SK-N-SH (cell line): ENCODE results near the gene PGD. TPM values are rescaled to one million over a fixed set of nuclear protein-coding genes. Genes with fewer than 3 reads are reported as not detected.
"Not testable (repeated sequence)": the region's sequence is repeated elsewhere in the genome, so short reads cannot be mapped to it uniquely, and the experiment has no call there.

ENCODE experiments used
- CTCF ChIA-PET: fragments of 300-600, 350-600 bp; formaldehyde crosslinking; extraction: SDS; loops from one replicate; lab custom pipeline; 2021; lab: Yijun Ruan, JAX
- POLR2A ChIA-PET: fragments of 350-600 bp; sonication (Branson Sonifier 250); formaldehyde crosslinking; extraction: SDS; loops from one replicate; lab custom pipeline; 2020; ENCODE audit warnings: antibody characterized with exemption, inconsistent platforms; lab: Yijun Ruan, JAX
- DNase-seq: peaks from one replicate; pipeline ENCODE4 v3.0.0; 2012
- H2AFZ ChIP-seq: fragments of 200-600 bp; sonication (generic); 2 replicates; pipeline ENCODE4 v1.8.1; 2016; ENCODE audit warnings: antibody characterized with exemption, mild to moderate bottlenecking, low read depth
- H3F3A ChIP-seq: fragments of 200-600 bp; sonication (generic); replicated peaks from 2 replicates; pipeline ENCODE3; 2016; ENCODE audit warnings: antibody characterized with exemption, mild to moderate bottlenecking; ENCODE audit not compliant: insufficient read depth
- H3K27ac ChIP-seq, 2 experiments: fragments of 200-500 bp in 1 of 2; fragments of 200-600 bp in 1 of 2; sonication (Bioruptor generic) in 1 of 2; sonication (generic), shearing (Covaris generic) in 1 of 2; 2 replicates each; pipeline versions ENCODE4 v1.5.1 to v1.6.1; 2014 to 2016; ENCODE audit warnings: low read depth in 2 of 2, inconsistent platforms in 1 of 2, low read length in 1 of 2, mild to moderate bottlenecking in 1 of 2, mixed read lengths in 1 of 2
- H3K27me3 ChIP-seq: fragments of 200-600 bp; sonication (generic), shearing (Covaris generic); 2 replicates; pipeline ENCODE4 v1.6.1; 2016; ENCODE audit warnings: mixed run types; ENCODE audit not compliant: insufficient read depth
- H3K36me3 ChIP-seq, 2 experiments: fragments of 200-500 bp in 1 of 2; fragments of 200-600 bp in 1 of 2; sonication (Bioruptor generic) in 1 of 2; sonication (generic) in 1 of 2; replicated peaks in 1 of 2; 2 replicates each; pipeline versions ENCODE3 to v1.5.1; 2014 to 2016; ENCODE audit warnings: low read length in 1 of 2, mild to moderate bottlenecking in 1 of 2; ENCODE audit not compliant: insufficient read depth in 2 of 2, control insufficient read depth in 1 of 2
- H3K4me1 ChIP-seq, 2 experiments: fragments of 200-500 bp in 1 of 2; fragments of 200-600 bp in 1 of 2; sonication (Bioruptor generic) in 1 of 2; sonication (generic), shearing (Covaris generic) in 1 of 2; 2 replicates each; pipeline versions ENCODE4 v1.5.1 to v1.6.1; 2014 to 2016; ENCODE audit warnings: low read depth in 1 of 2, low read length in 1 of 2, mixed run types in 1 of 2; ENCODE audit not compliant: insufficient read depth in 2 of 2, control insufficient read depth in 1 of 2
- H3K4me2 ChIP-seq: fragments of 200-600 bp; sonication (generic), shearing (Covaris generic); 2 replicates; pipeline ENCODE4 v1.6.1; 2017; ENCODE audit warnings: mixed run types
- H3K4me3 ChIP-seq, 2 experiments: fragments of 200-500 bp in 1 of 2; fragments of 200-600 bp in 1 of 2; sonication (Bioruptor generic) in 1 of 2; sonication (generic), shearing (Covaris generic) in 1 of 2; 2 replicates each; pipeline versions ENCODE4 v1.5.1 to v1.8.1; 2014 to 2016; ENCODE audit warnings: low read depth in 2 of 2, inconsistent platforms in 1 of 2, low read length in 1 of 2, mild to moderate bottlenecking in 1 of 2, mixed read lengths in 1 of 2, moderate library complexity in 1 of 2
- H3K79me2 ChIP-seq: fragments of 200-600 bp; sonication (generic); 2 replicates; pipeline ENCODE4 v1.8.1; 2017; ENCODE audit warnings: mild to moderate bottlenecking; ENCODE audit not compliant: insufficient read depth
- H3K9ac ChIP-seq: fragments of 200-600 bp; sonication (generic); 2 replicates; pipeline ENCODE4 v1.6.1; 2017; ENCODE audit warnings: mixed run types
- H3K9me2 ChIP-seq: fragments of 200-600 bp; sonication (generic); 2 replicates; pipeline ENCODE4 v1.6.1; 2017; ENCODE audit warnings: mixed run types
- H3K9me3 ChIP-seq: fragments of 200-600 bp; sonication (generic); 2 replicates; pipeline ENCODE4 v1.6.1; 2017; ENCODE audit warnings: mixed run types, mild to moderate bottlenecking, moderate library complexity
- H4K20me1 ChIP-seq: fragments of 200-600 bp; sonication (generic); 2 replicates; pipeline ENCODE4 v1.6.1; 2017; ENCODE audit warnings: mild to moderate bottlenecking, mixed run types; ENCODE audit not compliant: insufficient read depth
- CHD2 ChIP-seq: fragments of 150-350 bp; IDR thresholded peaks from 2 replicates; pipeline ENCODE4 v1.6.1; 2018; ENCODE audit warnings: low read length; ENCODE audit not compliant: partially characterized antibody
- ELF1 ChIP-seq: IDR thresholded peaks from 2 replicates; pipeline ENCODE4 v1.4.0; 2012
- EZH2phosphoT487 ChIP-seq: fragments of 200-600 bp; sonication (generic); IDR thresholded peaks from 2 replicates; pipeline ENCODE4 v1.6.1; 2017; ENCODE audit warnings: low read depth, mixed run types, mild to moderate bottlenecking, antibody characterized with exemption, moderate library complexity, borderline replicate concordance
- FOXM1 ChIP-seq: IDR thresholded peaks from 2 replicates; pipeline ENCODE4 v1.4.0; 2012; ENCODE audit warnings: low read depth, mild to moderate bottlenecking
- GATA2 ChIP-seq: sonication (generic); formaldehyde crosslinking; IDR thresholded peaks from 2 replicates; pipeline ENCODE4 v1.5.0; 2020; ENCODE audit warnings: mild to moderate bottlenecking, missing genetic modification reagents
- JUND ChIP-seq: IDR thresholded peaks from 2 replicates; pipeline ENCODE4 v1.4.0; 2012
- NFIC ChIP-seq: IDR thresholded peaks from 2 replicates; pipeline ENCODE4 v1.4.0; 2012; ENCODE audit warnings: borderline replicate concordance
- NRF1 ChIP-seq: IDR thresholded peaks from 2 replicates; pipeline ENCODE4 v1.6.1; 2012; ENCODE audit warnings: low read depth, mild to moderate bottlenecking, low read length
- PBX3 ChIP-seq: IDR thresholded peaks from 2 replicates; pipeline ENCODE4; 2012
- RCOR1 ChIP-seq: fragments of 150-350 bp; IDR thresholded peaks from 2 replicates; pipeline ENCODE4 v1.6.1; 2017; ENCODE audit warnings: antibody characterized with exemption, low read length
- RXRA ChIP-seq: IDR thresholded peaks from 2 replicates; pipeline ENCODE4 v1.4.0; 2012; ENCODE audit warnings: low read depth, mild to moderate bottlenecking, borderline replicate concordance
- SIN3A ChIP-seq: IDR thresholded peaks from 2 replicates; pipeline ENCODE4 v1.6.1; 2012; ENCODE audit warnings: low read depth, mild to moderate bottlenecking, low read length, moderate library complexity, borderline replicate concordance
- SMC3 ChIP-seq: IDR thresholded peaks from 2 replicates; pipeline ENCODE4 v1.6.1; 2012; ENCODE audit warnings: low read depth, low read length, improper control_type of control experiment
- TAF1 ChIP-seq: IDR thresholded peaks from 2 replicates; pipeline ENCODE4 v1.6.1; 2012; ENCODE audit warnings: low read depth, mild to moderate bottlenecking, low read length, moderate library complexity, borderline replicate concordance
- TEAD4 ChIP-seq: IDR thresholded peaks from 2 replicates; pipeline ENCODE4 v1.4.0; 2012; ENCODE audit warnings: mild to moderate bottlenecking, borderline replicate concordance; ENCODE audit not compliant: insufficient read depth
- USF2 ChIP-seq: fragments of 150-350 bp; IDR thresholded peaks from 2 replicates; pipeline ENCODE4 v1.6.1; 2017; ENCODE audit warnings: antibody characterized with exemption, low read length, low read depth, borderline replicate concordance
- WGBS: methylation state at CpG from one replicate; pipeline ENCODE4 v1.1.6; 2017; ENCODE audit warnings: low lambda C conversion rate; 5-methylcytosine and 5-hydroxymethylcytosine counted together
- polyA plus RNA-seq, 3 experiments: library from polyadenylated mRNA; depleted of rRNA; stranded (reverse); fragments of >200 nt; gene quantifications; 2 replicates each; pipeline ENCODE4 v1.2.3, GENCODE V29; 2012
- TF ChIP-seq, protein P1 (sequence below): IDR thresholded peaks from 2 replicates; pipeline ENCODE4 v1.4.0; 2012; ENCODE audit warnings: low read depth, borderline replicate concordance
- TF ChIP-seq, protein P2 (sequence below): fragments of 150-350 bp; IDR thresholded peaks from 2 replicates; pipeline ENCODE4 v1.6.1; 2016; ENCODE audit warnings: mild to moderate bottlenecking, low read depth, low read length

The PGD gene
- polyA plus RNA-seq, 1 of the 3 experiments (the other 2 are of a cell fraction), result 76.2 TPM

GRCh38 chr1:10415211-10415930 lies 16.5 kb downstream of the PGD start:
- ChIA-PET CTCF (interaction anchor here (1.0 kb wide), 1 partner anchor 13 kb away, joined by 4 read pairs; no protein-coding TSS in a partner anchor), POLR2A (no interaction called here)
- H3K9me3 ChIP-seq, result no peaks in the 10 kb centered on the region
- DNase-seq, result no peak
- no peaks in the 10 kb centered on the region for H3K27me3 ChIP-seq
- H3K79me2 ChIP-seq, result no peaks in the 10 kb centered on the region
- 0 out of 2 replicates have a peak overlapping the region, but pooled peaks have one; percentile 1 for H3K4me2 ChIP-seq
- H3K9ac ChIP-seq, result no peak overlapping the region
- H3K4me1 ChIP-seq, result no peaks in the 10 kb centered on the region
- peaks cover 65 to 74% of the 10 kb centered on the region in 2 experiments for H3K36me3 ChIP-seq
- H3K27ac ChIP-seq, result 0 out of 4 replicates have a peak overlapping the region, but pooled peaks of 1 of the 2 experiments have one; percentile 4
- TF ChIP-seq NFIC, result no peak
- no peak for TF ChIP-seq SIN3A
- TF ChIP-seq RCOR1, result no peak
- no peak for TF ChIP-seq USF2
- TF ChIP-seq, protein P1, sequence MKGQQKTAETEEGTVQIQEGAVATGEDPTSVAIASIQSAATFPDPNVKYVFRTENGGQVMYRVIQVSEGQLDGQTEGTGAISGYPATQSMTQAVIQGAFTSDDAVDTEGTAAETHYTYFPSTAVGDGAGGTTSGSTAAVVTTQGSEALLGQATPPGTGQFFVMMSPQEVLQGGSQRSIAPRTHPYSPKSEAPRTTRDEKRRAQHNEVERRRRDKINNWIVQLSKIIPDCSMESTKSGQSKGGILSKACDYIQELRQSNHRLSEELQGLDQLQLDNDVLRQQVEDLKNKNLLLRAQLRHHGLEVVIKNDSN, result no peak
- no peak for TF ChIP-seq RXRA
- no peak for TF ChIP-seq PBX3
- no peak for TF ChIP-seq GATA2 (CRISPR knock-in tag)
- TF ChIP-seq SMC3, result no peak
- TF ChIP-seq, protein P2, sequence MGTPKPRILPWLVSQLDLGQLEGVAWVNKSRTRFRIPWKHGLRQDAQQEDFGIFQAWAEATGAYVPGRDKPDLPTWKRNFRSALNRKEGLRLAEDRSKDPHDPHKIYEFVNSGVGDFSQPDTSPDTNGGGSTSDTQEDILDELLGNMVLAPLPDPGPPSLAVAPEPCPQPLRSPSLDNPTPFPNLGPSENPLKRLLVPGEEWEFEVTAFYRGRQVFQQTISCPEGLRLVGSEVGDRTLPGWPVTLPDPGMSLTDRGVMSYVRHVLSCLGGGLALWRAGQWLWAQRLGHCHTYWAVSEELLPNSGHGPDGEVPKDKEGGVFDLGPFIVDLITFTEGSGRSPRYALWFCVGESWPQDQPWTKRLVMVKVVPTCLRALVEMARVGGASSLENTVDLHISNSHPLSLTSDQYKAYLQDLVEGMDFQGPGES, result no peak
- TF ChIP-seq JUND, result no peak
- TF ChIP-seq CHD2, result no peak
- no peak for TF ChIP-seq FOXM1
- TF ChIP-seq EZH2phosphoT487, result no peak
- no peak for TF ChIP-seq TAF1
- no peak for TF ChIP-seq TEAD4
- TF ChIP-seq ELF1, result no peak
- TF ChIP-seq NRF1, result no peak
- no peaks in the 10 kb centered on the region for H3F3A ChIP-seq
- no peak overlapping the region for H2AFZ ChIP-seq
- no peak overlapping the region for H3K4me3 ChIP-seq
- WGBS, result 87% methylated on average over 6 of the region's 6 CpGs
- H4K20me1 ChIP-seq, result no peaks in the 10 kb centered on the region
- H3K9me2 ChIP-seq, result no peaks in the 10 kb centered on the region

- POLR2A ChIA-PET, DNase-seq, H3K9me3 ChIP-seq, H2AFZ ChIP-seq, H3K9me2 ChIP-seq, H3K4me1 ChIP-seq, H3K9ac ChIP-seq, H3K4me2 ChIP-seq, H4K20me1 ChIP-seq, H3F3A ChIP-seq, H3K79me2 ChIP-seq, H3K4me3 ChIP-seq, H3K27ac ChIP-seq, H3K27me3 ChIP-seq: not testable (repeated sequence)
- CTCF ChIA-PET, result interaction anchor here (1.0 to 1.2 kb wide), 2 partner anchors 13 kb away, joined by 4 read pairs; no protein-coding TSS in a partner anchor
- WGBS, result 92% methylated on average over 1 of the region's 1 CpG
- peaks cover 69 to 74% of the 10 kb centered on the region in 2 experiments for H3K36me3 ChIP-seq
These were observed 17.1 kb downstream of the PGD start for GRCh38 chr1:10415967-10416366.

GRCh38 chr1:10418741-10419140 lies 19.9 kb downstream of the PGD start:
- H3K9me3 ChIP-seq, H2AFZ ChIP-seq, H3K79me2 ChIP-seq, H3K27me3 ChIP-seq, DNase-seq, H4K20me1 ChIP-seq, H3F3A ChIP-seq, H3K4me2 ChIP-seq, H3K4me3 ChIP-seq, H3K9me2 ChIP-seq, H3K4me1 ChIP-seq, POLR2A ChIA-PET, H3K9ac ChIP-seq, H3K27ac ChIP-seq: not testable (repeated sequence)
- peaks cover 47 to 50% of the 10 kb centered on the region in 2 experiments for H3K36me3 ChIP-seq
- 89% methylated on average over 8 of the region's 8 CpGs for WGBS
- CTCF ChIA-PET, result interaction anchor here (0.6 to 2.6 kb wide), 2 partner anchors 11 to 19 kb away, joined by 3 to 9 read pairs; partner anchors contain the start of gene CENPS
